HepG2 (cell line): ENCODE data around the gene TPD52L2. TPM values are rescaled to one million over a fixed set of nuclear protein-coding genes. Genes with fewer than 3 reads are reported as not detected.

Experiments
- ATAC-seq: fragments of 200-7000 bp; cut with Tn5 transposase; 3 replicates; pipeline ENCODE4 v1.9.1; 2020; ENCODE audit warnings: mild to moderate bottlenecking, moderate library complexity
- BruUV-seq: library from RNA; stranded (reverse); fragments of 400-500 nt; replicated peaks from 2 replicates; lab custom pipeline; 2021; lab: Mats Ljungman, UMichigan
- CTCF ChIA-PET: fragments of 300-600 bp; formaldehyde crosslinking; extraction: SDS; loops from one replicate; lab custom pipeline; 2021; ENCODE audit warnings: low total read pairs, inconsistent platforms, low intra/inter-chr PET ratio; lab: Yijun Ruan, JAX
- POLR2A ChIA-PET: fragments of 350-600 bp; sonication (Branson Sonifier 250); formaldehyde crosslinking; loops from one replicate; lab custom pipeline; 2020; ENCODE audit warnings: antibody characterized with exemption, inconsistent platforms; lab: Yijun Ruan, JAX
- DNase-seq: peaks from one replicate; pipeline ENCODE4 v3.0.0-alpha.2; 2015; ENCODE audit warnings: low spot score
- FAIRE-seq: peaks from 3 replicates; lab custom pipeline; 2011; peaks lifted over from hg19 to GRCh38; lab: Jason Lieb, UNC
- H2AFZ ChIP-seq: one replicate; pipeline ENCODE4 v1.6.1; 2011; ENCODE audit warnings: low read length, inconsistent platforms
- H3K27ac ChIP-seq: fragments of 300-600 bp; 3 replicates; pipeline ENCODE4 v1.8.0; 2011; ENCODE audit warnings: mixed run types, mild to moderate bottlenecking, mixed read lengths, low read length, inconsistent platforms; ENCODE audit not compliant: insufficient read depth; ENCODE audit errors: extremely low read length
- H3K27me3 ChIP-seq, 2 experiments: fragments of 200-600 bp in 1 of 2; 2 replicates in 1 of 2; 3 replicates in 1 of 2; pipeline versions ENCODE4 v1.6.0 to v1.8.0; 2011; ENCODE audit warnings: low read length in 2 of 2, mild to moderate bottlenecking in 2 of 2, moderate library complexity in 2 of 2, inconsistent platforms in 1 of 2; ENCODE audit not compliant: insufficient read depth in 2 of 2, control insufficient read depth in 1 of 2
- H3K36me3 ChIP-seq, 2 experiments: fragments of 200-600 bp in 1 of 2; replicated peaks in 1 of 2; 2 replicates in 1 of 2; 3 replicates in 1 of 2; pipeline versions ENCODE4 v1.5.1 to v1.8.0; 2011; ENCODE audit warnings: low read length in 2 of 2, inconsistent platforms in 1 of 2; ENCODE audit not compliant: insufficient read depth in 2 of 2, control insufficient read depth in 1 of 2
- H3K4me1 ChIP-seq: 2 replicates; pipeline ENCODE4 v1.5.1; 2012; ENCODE audit warnings: low read length, inconsistent platforms; ENCODE audit not compliant: insufficient read depth
- H3K4me2 ChIP-seq: 2 replicates; pipeline ENCODE4 v1.6.0; 2011; ENCODE audit warnings: low read depth, low read length, inconsistent platforms
- H3K4me3 ChIP-seq, 3 experiments: fragments of 200-600 bp in 1 of 3; sonication (generic), shearing (Covaris generic) in 1 of 3; replicated peaks in 1 of 3; 2 replicates each; pipeline ENCODE4 v1.5.1; 2011 to 2016; ENCODE audit warnings: low read length in 3 of 3, inconsistent platforms in 2 of 3, low read depth in 2 of 3, mild to moderate bottlenecking in 2 of 3, control low read depth in 1 of 3, mixed read lengths in 1 of 3; ENCODE audit not compliant: insufficient read depth in 1 of 3
- H3K79me2 ChIP-seq: one replicate; pipeline ENCODE4 v1.6.1; 2011; ENCODE audit warnings: low read length, inconsistent platforms; ENCODE audit not compliant: insufficient read depth
- H3K9ac ChIP-seq: 2 replicates; pipeline ENCODE4 v1.6.0; 2011; ENCODE audit warnings: mild to moderate bottlenecking, low read depth, low read length, inconsistent platforms; ENCODE audit not compliant: insufficient read depth
- H3K9me3 ChIP-seq: 2 replicates; pipeline ENCODE4 v1.5.1; 2012; ENCODE audit warnings: mild to moderate bottlenecking, low read length
- H4K20me1 ChIP-seq: 2 replicates; pipeline ENCODE4 v1.6.0; 2011; ENCODE audit warnings: inconsistent platforms, mild to moderate bottlenecking, low read length, moderate library complexity; ENCODE audit not compliant: insufficient read depth
- FOXP1 ChIP-seq, 2 experiments: fragments of 450-650 bp in 1 of 2; IDR thresholded peaks; 2 replicates each; pipeline ENCODE4 v1.6.1; 2017 to 2018; ENCODE audit warnings: antibody characterized with exemption in 1 of 2
- HCFC1 ChIP-seq: fragments of 150-350 bp; IDR thresholded peaks from 2 replicates; pipeline ENCODE4 v1.6.1; 2014; ENCODE audit warnings: low read depth, low read length
- HMGXB4 ChIP-seq, 2 experiments: sonication (generic) in 1 of 2; formaldehyde crosslinking in 1 of 2; IDR thresholded peaks; 2 replicates each; pipeline versions ENCODE4 v1.4.0 to v1.6.1; 2018 to 2020; ENCODE audit warnings: missing genetic modification reagents in 2 of 2, borderline replicate concordance in 1 of 2, low read depth in 1 of 2, mild to moderate bottlenecking in 1 of 2, missing biosample characterization in 1 of 2
- KMT2B ChIP-seq: IDR thresholded peaks from 2 replicates; pipeline ENCODE4 v1.6.1; 2016; ENCODE audit warnings: missing genetic modification reagents, missing compliant biosample characterization
- MEIS2 ChIP-seq: sonication (generic); formaldehyde crosslinking; IDR thresholded peaks from 2 replicates; pipeline ENCODE4 v1.9.0; 2021; ENCODE audit warnings: mild to moderate bottlenecking, missing genetic modification reagents
- MIER2 ChIP-seq: IDR thresholded peaks from 2 replicates; pipeline ENCODE4 v1.6.1; 2016; ENCODE audit warnings: missing biosample characterization, missing genetic modification reagents
- MYC ChIP-seq: sonication (generic); formaldehyde crosslinking; IDR thresholded peaks from 2 replicates; pipeline ENCODE4 v1.9.0; 2021; ENCODE audit warnings: missing genetic modification reagents, borderline replicate concordance
- NFATC3 ChIP-seq: sonication (generic); formaldehyde crosslinking; IDR thresholded peaks from 2 replicates; pipeline ENCODE4 v1.5.1; 2020; ENCODE audit warnings: mild to moderate bottlenecking, missing genetic modification reagents
- PAX8 ChIP-seq: sonication (generic); formaldehyde crosslinking; IDR thresholded peaks from 2 replicates; pipeline ENCODE4 v1.8.0; 2022; ENCODE audit warnings: mild to moderate bottlenecking, missing genetic modification reagents, borderline replicate concordance
- SALL1 ChIP-seq: sonication (generic); formaldehyde crosslinking; IDR thresholded peaks from 2 replicates; pipeline ENCODE4 v1.8.0; 2022; ENCODE audit warnings: mild to moderate bottlenecking, missing genetic modification reagents
- TFAP4 ChIP-seq: sonication (generic); IDR thresholded peaks from 2 replicates; pipeline ENCODE4 v1.6.1; 2016; ENCODE audit warnings: low read depth, borderline replicate concordance
- TOE1 ChIP-seq: sonication (generic); formaldehyde crosslinking; IDR thresholded peaks from 2 replicates; pipeline ENCODE4 v1.4.0; 2020; ENCODE audit warnings: mild to moderate bottlenecking, missing genetic modification reagents
- ZSCAN31 ChIP-seq: sonication (generic); formaldehyde crosslinking; IDR thresholded peaks from 2 replicates; pipeline ENCODE4 v1.5.0; 2020; ENCODE audit warnings: low read depth, mild to moderate bottlenecking, missing genetic modification reagents
- WGBS: methylation state at CpG from one replicate; pipeline ENCODE4 v1.1.6; 2017; ENCODE audit warnings: low lambda C conversion rate; 5-methylcytosine and 5-hydroxymethylcytosine counted together
- in situ Hi-C: cut with HindIII; loops from 2 replicates; pipeline ENCODE4 v1.10.0; 2017; ENCODE audit warnings: low pct_unique_long_range_greater_than_20kb; ENCODE audit not compliant: extremely low pct_ligation_motif_present
- intact Hi-C: fragments of 100-400 bp; cut with micrococcal nuclease; formaldehyde crosslinking; loops from one replicate; pipeline ENCODE4 v1.10.0; 2022; ENCODE audit not compliant: unreplicated experiment
- polyA plus RNA-seq, 8 experiments: library from polyadenylated mRNA; depleted of rRNA in 3 of 8; stranded (reverse) in 7 of 8; unstranded in 1 of 8; fragments of >200 nt; fragmentation: Illumina TruSeq in 4 of 8; extraction: Trizol in 4 of 8; gene quantifications; 2 replicates each; pipeline versions ENCODE4 v1.2.1 to v1.2.3, GENCODE V29; 2011 to 2016; ENCODE audit warnings: low read depth in 4 of 8, missing spikeins in 1 of 8, mixed read lengths in 1 of 8; ENCODE audit not compliant: insufficient read depth in 1 of 8
- total RNA-seq, 5 experiments: library from RNA; depleted of rRNA; stranded (reverse); fragments of >200 nt; fragmentation: Illumina TruSeq; extraction: Trizol; gene quantifications; 2 replicates each; pipeline ENCODE4 v1.2.3, GENCODE V29; 2016; ENCODE audit warnings: low read depth in 1 of 5
- TF ChIP-seq, protein P1 (sequence below): sonication (generic); formaldehyde crosslinking; IDR thresholded peaks from 2 replicates; pipeline ENCODE4 v1.4.0; 2020; ENCODE audit warnings: missing genetic modification reagents
- TF ChIP-seq, protein P2 (sequence below): IDR thresholded peaks from 2 replicates; pipeline ENCODE4 v1.6.1; 2016; ENCODE audit warnings: control low read depth

TPD52L2 gene
- total and polyA plus RNA-seq, 2 of the 13 experiments (the other 11 are each of a cell fraction or from before 2014, with no cell fraction given), result 156 to 184 TPM

GRCh38 chr20:63893999-63894357 is 28.9 kb downstream of the TPD52L2 start (continued):
- TF ChIP-seq, protein P1, sequence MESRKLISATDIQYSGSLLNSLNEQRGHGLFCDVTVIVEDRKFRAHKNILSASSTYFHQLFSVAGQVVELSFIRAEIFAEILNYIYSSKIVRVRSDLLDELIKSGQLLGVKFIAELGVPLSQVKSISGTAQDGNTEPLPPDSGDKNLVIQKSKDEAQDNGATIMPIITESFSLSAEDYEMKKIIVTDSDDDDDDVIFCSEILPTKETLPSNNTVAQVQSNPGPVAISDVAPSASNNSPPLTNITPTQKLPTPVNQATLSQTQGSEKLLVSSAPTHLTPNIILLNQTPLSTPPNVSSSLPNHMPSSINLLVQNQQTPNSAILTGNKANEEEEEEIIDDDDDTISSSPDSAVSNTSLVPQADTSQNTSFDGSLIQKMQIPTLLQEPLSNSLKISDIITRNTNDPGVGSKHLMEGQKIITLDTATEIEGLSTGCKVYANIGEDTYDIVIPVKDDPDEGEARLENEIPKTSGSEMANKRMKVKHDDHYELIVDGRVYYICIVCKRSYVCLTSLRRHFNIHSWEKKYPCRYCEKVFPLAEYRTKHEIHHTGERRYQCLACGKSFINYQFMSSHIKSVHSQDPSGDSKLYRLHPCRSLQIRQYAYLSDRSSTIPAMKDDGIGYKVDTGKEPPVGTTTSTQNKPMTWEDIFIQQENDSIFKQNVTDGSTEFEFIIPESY (CRISPR knock-in tag), result no peak
- TF ChIP-seq FOXP1 (IDR thresholded peaks at IDR 0.05), result no peak
- TF ChIP-seq FOXP1 (CRISPR knock-in tag; IDR thresholded peaks at IDR 0.05), result no peak
- no peak for TF ChIP-seq HMGXB4 (CRISPR knock-in tag; IDR thresholded peaks at IDR 0.05; ENCODE audit: borderline replicate concordance in 1 of 2, low read depth in 1 of 2)
- TF ChIP-seq NFATC3 (CRISPR knock-in tag), result no peak

GRCh38 chr20:63894358-63895201 is 29.5 kb downstream of the TPD52L2 start, which contains the start of gene DNAJC5:
Gene DNAJC5 (plus strand): TSS chr20:63895126. CDS start chr20:63928346, 33,220 bp downstream.
- 6% methylated on average over 57 of the region's 82 CpGs for WGBS
- TF ChIP-seq TFAP4, result peak; percentile 72; the same call in 1 of the 2 replicates
- peak; percentile 71; the same call in 1 of the 2 replicates for TF ChIP-seq MEIS2 (CRISPR knock-in tag)
- peak; percentile 59; the same call in 1 of the 2 replicates for TF ChIP-seq TOE1
- TF ChIP-seq MIER2, result peak; percentile 45; the same call in 1 of the 2 replicates
- TF ChIP-seq SALL1 (CRISPR knock-in tag), result peak; percentile 83; the same call in 1 of the 2 replicates
- TF ChIP-seq ZSCAN31 (CRISPR knock-in tag), result peak; percentile 19; the same call in 1 of the 2 replicates
- peak; percentile 91 for TF ChIP-seq MYC (CRISPR knock-in tag)
- TF ChIP-seq, protein P2, sequence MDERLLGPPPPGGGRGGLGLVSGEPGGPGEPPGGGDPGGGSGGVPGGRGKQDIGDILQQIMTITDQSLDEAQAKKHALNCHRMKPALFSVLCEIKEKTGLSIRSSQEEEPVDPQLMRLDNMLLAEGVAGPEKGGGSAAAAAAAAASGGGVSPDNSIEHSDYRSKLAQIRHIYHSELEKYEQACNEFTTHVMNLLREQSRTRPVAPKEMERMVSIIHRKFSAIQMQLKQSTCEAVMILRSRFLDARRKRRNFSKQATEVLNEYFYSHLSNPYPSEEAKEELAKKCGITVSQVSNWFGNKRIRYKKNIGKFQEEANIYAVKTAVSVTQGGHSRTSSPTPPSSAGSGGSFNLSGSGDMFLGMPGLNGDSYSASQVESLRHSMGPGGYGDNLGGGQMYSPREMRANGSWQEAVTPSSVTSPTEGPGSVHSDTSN (CRISPR knock-in tag), result peak; percentile 71
- TF ChIP-seq KMT2B, result peak; percentile 69; the same call in 1 of the 2 replicates
- TF ChIP-seq PAX8 (CRISPR knock-in tag), result no peak; the same call in 1 of the 2 replicates
- peak; percentile 41; the same call in 1 of the 2 replicates for TF ChIP-seq HCFC1

More at GRCh38 chr20:63894358-63895201, 29.5 kb downstream of the TPD52L2 start, which contains the start of gene DNAJC5:
- peak within 1 kb of the TSS; percentile 73 to 82 (median 77) for H3K4me3 ChIP-seq
- peak; percentile 82 for ATAC-seq
- H3K27ac ChIP-seq, result peak within 1 kb of the TSS; percentile 60
- DNase-seq, result peak; percentile 95
- H3K9me3 ChIP-seq, result no peaks in the 10 kb centered on the region
- ChIA-PET POLR2A (interaction anchor here (0.7 to 4.7 kb wide), 8 partner anchors 10 to 294 kb away, joined by 3 to 71 read pairs (median 4); partner anchors contain the start of genes TPD52L2 and UCKL1), CTCF (no interaction called here)
- peaks cover 28% of the 10 kb centered on the region; the same call in 1 of the 2 replicates for H4K20me1 ChIP-seq
- intact Hi-C loops (loop anchor here (2.0 kb wide), 1 partner anchor 30 kb away; the partner anchor contains the start of gene TPD52L2), in situ Hi-C loops (no loop called here)
- H2AFZ ChIP-seq, result no peak within 1 kb of the TSS
- H3K27me3 ChIP-seq, result no peaks in the 10 kb centered on the region; a peak in 1 of 5 replicates
- peak; percentile 87 for FAIRE-seq
- H3K36me3 ChIP-seq, result peaks cover 16 to 31% of the 10 kb centered on the region in 2 experiments
- peaks cover 38% of the 10 kb centered on the region for H3K79me2 ChIP-seq
- peak within 1 kb of the TSS; percentile 96 for H3K4me2 ChIP-seq
- peak within 1 kb of the TSS; percentile 76 for H3K9ac ChIP-seq
- peaks cover 39% of the 10 kb centered on the region for H3K4me1 ChIP-seq
- no TSS peak for BruUV-seq
